ENCODE results near the gene FNDC1.
"Not testable (repeated sequence)": the region's sequence is repeated elsewhere in the genome, so short reads cannot be mapped to it uniquely, and the experiment has no call there.

Gene FNDC1

GRCh38 chr6:159252955-159253508, 83.8 kb downstream of the FNDC1 start:
- in situ Hi-C loops (cut with MboI; ENCODE audit: low sequenced_read_pairs), result no loop called here

GRCh38 chr6:159254186-159254585, 85.0 kb downstream of the FNDC1 start:
- in situ Hi-C loops (cut with MboI; ENCODE audit: low sequenced_read_pairs), result no loop called here

GRCh38 chr6:159255434-159255951, 86.3 kb downstream of the FNDC1 start:
- in situ Hi-C loops (cut with MboI; ENCODE audit: low sequenced_read_pairs), result no loop called here

- in situ Hi-C loops (cut with MboI; ENCODE audit: low sequenced_read_pairs), result no loop called here
Measured at GRCh38 chr6:159256128-159256527, 86.9 kb downstream of the FNDC1 start.

GRCh38 chr6:159257846-159258245, 88.6 kb downstream of the FNDC1 start:
- in situ Hi-C loops (cut with MboI; ENCODE audit: low sequenced_read_pairs), result no loop called here

- in situ Hi-C loops (cut with MboI; ENCODE audit: low sequenced_read_pairs), result no loop called here
Measured at GRCh38 chr6:159259441-159260125, 90.4 kb downstream of the FNDC1 start.

- in situ Hi-C loops (cut with MboI; ENCODE audit: low sequenced_read_pairs), result no loop called here
Measured at GRCh38 chr6:159260208-159260607, 91.0 kb downstream of the FNDC1 start.

GRCh38 chr6:159261995-159262394, 92.8 kb downstream of the FNDC1 start:
- in situ Hi-C loops (cut with MboI; ENCODE audit: low sequenced_read_pairs), result no loop called here

- in situ Hi-C loops (cut with MboI; ENCODE audit: low sequenced_read_pairs), result no loop called here
Measured at GRCh38 chr6:159262586-159262985, 93.4 kb downstream of the FNDC1 start.

GRCh38 chr6:159267165-159267564, 98.0 kb downstream of the FNDC1 start:
- in situ Hi-C loops (cut with MboI; ENCODE audit: low sequenced_read_pairs), result no loop called here

- in situ Hi-C loops (cut with MboI; ENCODE audit: low sequenced_read_pairs), result no loop called here
Measured at GRCh38 chr6:159268511-159268910, 99.3 kb downstream of the FNDC1 start.

- in situ Hi-C loops (cut with MboI; ENCODE audit: low sequenced_read_pairs), result no loop called here
Measured at GRCh38 chr6:159271257-159271656, 102.1 kb downstream of the FNDC1 start.

- in situ Hi-C loops (cut with MboI; ENCODE audit: low sequenced_read_pairs), result no loop called here
Measured at GRCh38 chr6:159278626-159279025, 109.4 kb downstream of the FNDC1 start.

- in situ Hi-C loops (cut with MboI; ENCODE audit: low sequenced_read_pairs), result no loop called here
Measured at GRCh38 chr6:159279790-159280277, 110.6 kb downstream of the FNDC1 start.

- in situ Hi-C loops (cut with MboI; ENCODE audit: low sequenced_read_pairs), result no loop called here
Measured at GRCh38 chr6:159282421-159282820, 113.2 kb downstream of the FNDC1 start.

- in situ Hi-C loops (cut with MboI; ENCODE audit: low sequenced_read_pairs), result not testable (repeated sequence)
Measured at GRCh38 chr6:159284661-159285060, 115.5 kb downstream of the FNDC1 start.

GRCh38 chr6:159298840-159299239, 129.6 kb downstream of the FNDC1 start:
- in situ Hi-C loops (cut with MboI; ENCODE audit: low sequenced_read_pairs), result no loop called here

- in situ Hi-C loops (cut with MboI; ENCODE audit: low sequenced_read_pairs), result no loop called here
Measured at GRCh38 chr6:159299566-159299965, 130.4 kb downstream of the FNDC1 start.

- in situ Hi-C loops (cut with MboI; ENCODE audit: low sequenced_read_pairs), result no loop called here
Measured at GRCh38 chr6:159301277-159301676, 132.1 kb downstream of the FNDC1 start.

GRCh38 chr6:159301810-159302593, 132.8 kb downstream of the FNDC1 start:
- in situ Hi-C loops (cut with MboI; ENCODE audit: low sequenced_read_pairs), result no loop called here

- in situ Hi-C loops (cut with MboI; ENCODE audit: low sequenced_read_pairs), result no loop called here
Measured at GRCh38 chr6:159302594-159302992, 133.4 kb downstream of the FNDC1 start.

GRCh38 chr6:159303159-159303558, 134.0 kb downstream of the FNDC1 start:
- in situ Hi-C loops (cut with MboI; ENCODE audit: low sequenced_read_pairs), result no loop called here

All from HL-60/S4 treated with phorbol 12-myristate 13-acetate at 8.2 ng/mL for 4 days and 3 days (cell line).